Activated naive CD4-positive, alpha-beta T cell treated with anti-CD3 and anti-CD28 coated beads, Interleukin-2, amount 50 U/mL, for 16 hours (primary cell): ENCODE measurements around the gene RAD51B.
"Not testable (repeated sequence)": the region's sequence is repeated elsewhere in the genome, so short reads cannot be mapped to it uniquely, and the experiment has no call there.

Source experiments
- DNase-seq: peaks from one replicate; pipeline ENCODE4 v3.0.0-alpha.2; 2020

The RAD51B gene

GRCh38 chr14:68241862-68242487, 422.4 kb downstream of the RAD51B start:
- no peak for DNase-seq

- no peak for DNase-seq
These were observed 424.0 kb downstream of the RAD51B start for GRCh38 chr14:68243450-68244010.

GRCh38 chr14:68244262-68244980, 424.8 kb downstream of the RAD51B start:
- DNase-seq: no peak

DNA sequence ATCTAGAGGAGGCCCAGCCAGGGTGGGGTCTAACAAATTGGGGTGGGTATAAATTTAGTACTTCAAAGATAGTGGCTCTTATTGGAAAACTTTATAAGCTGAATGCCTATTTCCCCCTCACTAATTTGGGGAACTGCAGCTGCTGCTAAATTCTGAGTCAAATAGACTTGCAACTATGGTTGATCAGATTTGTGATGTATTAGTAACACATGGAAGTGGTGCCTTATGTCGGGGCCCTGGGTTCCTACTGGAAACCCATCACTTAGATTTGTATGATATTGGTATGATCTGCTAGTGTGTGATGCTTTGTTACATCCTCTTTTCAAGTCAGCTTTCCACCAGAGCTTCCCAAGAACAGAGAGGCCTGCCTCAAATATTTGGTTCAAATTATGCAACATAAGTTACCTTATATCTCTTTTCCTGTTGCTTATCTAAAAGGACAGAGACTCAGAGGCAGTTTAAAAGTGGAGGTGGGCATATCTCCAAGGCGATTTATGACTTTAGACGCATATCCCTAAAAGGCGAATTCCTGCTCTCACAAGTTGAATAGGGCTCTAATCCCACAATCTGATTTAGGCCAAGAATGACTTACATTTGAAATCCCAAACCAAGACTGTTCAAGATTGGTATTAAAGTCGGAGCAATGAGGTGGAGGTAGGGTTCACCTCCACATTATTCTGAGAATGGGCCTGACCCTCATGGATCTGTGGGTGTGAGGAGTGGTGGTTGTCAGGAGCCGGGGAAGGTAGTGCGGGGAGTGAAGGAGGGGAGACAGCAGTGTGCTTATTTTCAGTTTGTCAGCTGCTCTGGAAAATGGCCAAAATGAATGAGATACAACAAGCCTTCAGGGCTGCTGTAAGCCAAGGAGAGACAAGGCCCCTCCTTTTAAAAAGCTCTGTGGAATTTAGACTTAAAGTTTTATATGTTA, 425.8 kb downstream of the RAD51B start:
- DNase-seq: no peak

- no peak for DNase-seq
These were observed 426.7 kb downstream of the RAD51B start for GRCh38 chr14:68246074-68246785.

DNA sequence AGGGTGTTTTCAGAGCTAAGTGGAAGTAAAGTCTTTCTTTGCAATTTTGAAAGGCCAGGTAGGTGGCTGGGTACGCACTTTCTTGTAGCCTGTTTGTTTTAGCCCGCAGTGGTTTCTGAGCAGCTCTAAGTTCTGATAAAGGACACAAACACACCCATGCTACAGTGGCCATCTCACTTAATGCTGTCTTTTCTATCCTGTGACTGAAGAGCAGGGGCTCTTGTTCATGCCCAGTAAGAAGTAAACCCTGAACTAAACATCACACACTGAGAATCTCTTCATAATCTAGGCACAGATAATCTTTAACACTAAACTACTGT, 427.2 kb downstream of the RAD51B start:
- DNase-seq: no peak

- DNase-seq: no peak
These were observed 427.7 kb downstream of the RAD51B start for GRCh38 chr14:68247274-68247673.

GRCh38 chr14:68247676-68248268, 428.2 kb downstream of the RAD51B start:
- no peak for DNase-seq

GRCh38 chr14:68248481-68249255, 429.1 kb downstream of the RAD51B start:
- no peak for DNase-seq

- DNase-seq: no peak
These were observed 430.3 kb downstream of the RAD51B start for GRCh38 chr14:68249661-68250451.

DNA sequence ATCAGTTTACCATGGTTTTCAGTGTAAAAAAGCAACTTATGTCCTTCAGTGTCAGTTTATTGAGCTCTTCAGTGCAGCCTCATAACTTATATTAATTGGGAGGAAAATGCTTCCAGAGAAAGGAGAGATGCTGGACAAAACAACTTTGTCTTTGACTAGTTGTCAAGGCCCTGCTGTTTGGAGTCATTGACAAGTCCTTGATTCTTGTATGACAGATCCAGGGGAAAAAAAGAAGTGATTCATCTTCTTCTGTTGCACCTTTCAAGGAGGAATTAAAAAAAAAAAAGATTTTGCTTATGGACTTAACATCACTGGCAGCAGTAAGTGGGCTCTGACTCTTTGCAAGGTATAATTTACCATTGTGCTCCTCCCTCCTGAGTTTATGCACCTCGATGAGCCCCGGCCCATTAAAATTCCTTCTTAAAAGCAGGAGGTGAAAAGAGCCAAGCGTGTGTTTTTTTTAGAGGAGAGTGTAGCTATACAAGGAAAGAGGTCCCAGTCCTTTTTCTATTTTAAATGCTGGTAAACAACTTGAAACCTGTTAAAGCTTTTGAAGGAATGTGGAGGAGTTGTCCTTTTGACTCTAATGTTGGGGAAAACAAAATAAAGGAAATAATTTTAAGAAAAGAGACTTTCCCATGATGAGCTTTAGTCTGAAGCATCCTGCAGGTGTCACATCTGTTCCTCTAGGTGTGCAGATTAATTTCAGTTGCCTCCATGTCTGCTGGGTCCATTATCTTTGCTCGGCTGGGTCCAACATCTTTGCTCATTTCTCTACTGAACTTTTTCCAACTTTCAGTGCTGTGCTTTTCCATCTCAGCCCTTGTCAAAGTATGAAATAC, 431.6 kb downstream of the RAD51B start:
- no peak for DNase-seq

- no peak for DNase-seq
These were observed 432.2 kb downstream of the RAD51B start for GRCh38 chr14:68251769-68252100.

DNA sequence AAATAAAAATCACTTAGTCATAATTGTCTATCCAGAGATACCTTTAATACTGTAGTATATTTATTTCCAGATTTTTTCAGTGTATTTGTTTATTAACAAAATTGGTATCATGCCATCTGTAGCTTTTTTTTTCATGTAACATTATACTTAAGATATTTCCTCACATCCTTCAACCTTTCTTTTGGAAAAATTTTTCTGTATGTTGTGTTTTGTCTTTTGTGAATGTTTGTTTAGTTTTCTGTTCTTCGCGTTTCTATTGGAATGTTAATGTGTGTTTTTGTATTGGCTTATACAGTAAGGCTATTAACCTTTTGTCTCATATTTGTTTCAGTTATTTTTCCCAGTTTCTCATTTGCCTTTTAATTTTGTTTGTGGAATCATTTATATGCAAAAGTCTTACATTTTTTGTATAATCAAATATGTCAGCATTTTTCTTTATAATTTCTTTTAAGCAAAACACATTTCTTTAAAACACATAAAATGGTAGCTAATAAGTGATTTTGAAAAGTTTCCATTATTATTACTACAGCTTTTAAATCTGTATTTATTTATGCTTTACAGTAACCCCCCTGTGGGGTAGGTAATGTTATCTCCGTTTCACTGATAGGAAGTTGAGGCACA, 433.7 kb downstream of the RAD51B start:
- no peak for DNase-seq

DNA sequence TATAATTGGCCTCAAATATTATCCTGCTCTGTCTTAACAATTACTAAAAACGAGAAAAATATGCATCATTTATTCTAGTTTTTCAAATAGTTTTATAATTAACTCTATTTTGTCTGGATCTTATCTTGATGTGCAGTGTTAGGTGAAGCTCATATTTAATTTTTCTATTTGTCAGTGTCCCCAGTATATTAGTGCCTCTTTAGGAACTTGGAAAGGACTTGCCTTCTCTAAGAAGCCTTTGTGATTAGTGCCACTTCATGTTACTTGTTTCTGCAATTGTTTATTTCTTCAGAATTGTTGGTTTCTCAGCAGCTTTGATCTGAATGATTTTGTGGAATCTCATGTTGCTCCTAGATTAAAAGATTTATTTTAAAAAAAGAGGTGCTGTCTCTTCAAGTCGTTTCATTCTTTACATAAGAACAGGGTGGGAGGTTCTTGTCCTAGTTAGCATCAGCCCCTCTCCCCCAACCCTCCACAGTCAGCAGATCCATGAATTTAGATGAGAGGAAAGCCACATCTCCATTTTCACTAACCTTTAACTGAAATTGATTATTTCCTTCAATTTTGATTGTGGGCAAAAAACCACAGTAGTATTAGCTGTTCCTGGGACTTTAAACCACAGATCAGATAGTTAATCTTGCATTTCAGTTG, 434.4 kb downstream of the RAD51B start:
- no peak for DNase-seq

DNA sequence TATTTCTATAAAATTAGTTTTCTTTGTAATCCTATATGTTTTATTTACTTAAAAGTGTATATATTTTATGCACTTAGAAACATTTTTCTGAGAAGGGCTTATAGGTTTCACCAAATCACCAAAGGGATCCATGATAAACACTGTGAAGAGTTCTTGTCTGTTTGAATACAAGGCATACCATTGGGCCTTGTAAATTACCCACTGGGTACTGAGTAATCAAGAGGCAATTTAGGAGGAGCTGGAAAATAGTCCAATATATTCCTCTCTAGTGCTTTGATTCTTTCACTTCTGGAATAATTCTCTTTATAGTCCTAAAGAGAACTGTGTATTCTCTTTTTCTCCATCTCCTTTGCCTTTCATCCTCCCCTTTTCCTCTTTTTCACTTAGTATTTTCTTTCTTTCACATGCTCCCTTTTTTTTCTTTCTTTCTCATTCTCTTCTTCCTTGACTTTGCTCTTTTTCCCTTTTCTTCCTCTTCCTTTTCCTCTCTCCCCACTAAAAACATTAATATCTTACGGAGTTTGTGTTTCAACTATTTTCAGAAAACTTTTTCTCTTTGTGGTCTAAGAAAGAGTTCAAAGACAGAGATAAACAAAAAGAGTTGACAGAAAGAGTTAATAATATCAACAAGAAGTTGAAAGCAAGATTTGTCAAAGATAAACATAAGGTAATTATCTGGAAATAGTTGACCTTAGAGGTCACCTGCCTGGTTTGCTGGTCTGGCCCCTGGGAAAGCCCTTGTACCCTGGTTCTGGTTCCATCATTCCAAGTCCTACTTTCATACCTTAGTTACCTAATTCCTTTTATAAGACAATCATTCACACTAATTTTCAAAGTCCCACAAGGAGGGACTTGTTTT, 435.3 kb downstream of the RAD51B start:
- no peak for DNase-seq

GRCh38 chr14:68255693-68256178, 436.2 kb downstream of the RAD51B start:
- no peak for DNase-seq

- peak; percentile 27 for DNase-seq
These were observed 438.4 kb downstream of the RAD51B start for GRCh38 chr14:68257969-68258368.

DNA sequence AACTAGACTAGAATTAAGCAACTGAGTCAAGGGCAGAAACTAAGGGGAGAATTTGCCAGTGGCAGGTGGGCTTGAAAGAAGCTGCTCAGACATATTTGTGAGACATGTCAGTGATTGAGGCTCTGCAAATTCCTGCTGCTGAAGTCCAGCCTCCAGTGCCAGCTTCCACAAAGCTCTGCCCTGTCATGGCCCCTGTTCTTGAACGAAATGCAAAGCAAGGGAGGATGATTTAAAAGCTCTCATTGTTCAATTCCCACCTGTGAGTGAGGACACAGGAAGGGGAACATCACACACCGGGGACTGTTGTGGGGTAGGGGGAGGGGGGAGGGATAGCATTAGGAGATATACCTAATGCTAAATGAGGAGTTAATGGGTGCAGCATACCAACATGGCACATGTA, 439.4 kb downstream of the RAD51B start:
- DNase-seq: not testable (repeated sequence)
